H1 (cell line): ENCODE data around the gene FAM221B. TPM values are rescaled to one million over a fixed set of nuclear protein-coding genes. Genes with fewer than 3 reads are reported as not detected.

Source experiments
- CEBPB ChIP-seq: IDR thresholded peaks from 2 replicates; pipeline ENCODE4 v1.6.1; 2012; ENCODE audit warnings: low read depth, low read length
- CHD7 ChIP-seq: fragments of 300-600 bp; sonication (generic); IDR thresholded peaks from 2 replicates; pipeline ENCODE4 v1.7.1; 2012; ENCODE audit warnings: low read length, moderate library complexity, mild to moderate bottlenecking, inconsistent platforms; ENCODE audit not compliant: insufficient replicate concordance
- GABPA ChIP-seq: IDR thresholded peaks from 2 replicates; pipeline ENCODE4 v1.6.1; 2011; ENCODE audit warnings: mild to moderate bottlenecking, low read length, moderate library complexity, borderline replicate concordance; ENCODE audit not compliant: insufficient read depth
- SAP30 ChIP-seq: fragments of 300-600 bp; sonication (generic); IDR thresholded peaks from 2 replicates; pipeline ENCODE4 v1.7.1; 2012; ENCODE audit warnings: low read length, moderate library complexity, mild to moderate bottlenecking, inconsistent platforms; ENCODE audit not compliant: insufficient read depth, insufficient replicate concordance
- polyA plus RNA-seq, 7 experiments: library from polyadenylated mRNA; depleted of rRNA in 3 of 7; stranded (reverse) in 5 of 7; unstranded in 2 of 7; fragments of >200 nt in 5 of 7; fragments of 200-250 nt in 2 of 7; gene quantifications; 1 replicate in 5 of 7; 2 replicates in 1 of 7; 4 replicates in 1 of 7; pipeline versions ENCODE4 v1.2.1 to v1.2.3, GENCODE V29; 2011 to 2013; ENCODE audit warnings: missing spikeins in 2 of 7, mixed read lengths in 2 of 7
- total RNA-seq: library from RNA; stranded (reverse); fragmentation: NEBNext Ultra II Directional; extraction: Animal tissue kit (Norgen Biotek cat#: 25700); gene quantifications from 2 replicates; pipeline ENCODE4 v1.2.1, GENCODE V29; 2021

The FAM221B gene
- total and polyA plus RNA-seq, 2 of the 8 experiments (the other 6 are each of a cell fraction or from before 2014, with no cell fraction given), result not detected

- no peak for TF ChIP-seq CHD7
- TF ChIP-seq CEBPB, result no peak
- no peak for TF ChIP-seq SAP30
- TF ChIP-seq GABPA, result no peak
These were observed 52.5 kb downstream of the FAM221B start (continued) for GRCh38 chr9:35776018-35776417.
